Panc1 (cell line): ENCODE results near the gene SMIM11. TPM values are rescaled to one million over a fixed set of nuclear protein-coding genes. Genes with fewer than 3 reads are reported as not detected.

Source experiments
- ATAC-seq: fragments of 200-7000 bp; cut with Tn5 transposase; 2 replicates; pipeline ENCODE4 v1.9.1; 2020; ENCODE audit warnings: mild to moderate bottlenecking, moderate library complexity
- BruUV-seq: library from RNA; stranded (reverse); fragments of 400-500 nt; replicated peaks from 2 replicates; lab custom pipeline; 2021; lab: Mats Ljungman, UMichigan
- CTCF ChIA-PET: fragments of 300-600 bp; sonication (Branson Sonifier 250); formaldehyde crosslinking; loops from one replicate; lab custom pipeline; 2022; ENCODE audit warnings: antibody characterized with exemption; lab: Charles Lee
- POLR2A ChIA-PET: fragments of 300-600 bp; sonication (Branson Sonifier 250); formaldehyde crosslinking; loops from one replicate; lab custom pipeline; 2022; ENCODE audit warnings: antibody characterized with exemption; lab: Charles Lee
- DNase-seq: peaks from one replicate; pipeline ENCODE4 v3.0.0-alpha.2; 2010; ENCODE audit warnings: low read depth, low spot score
- H3K27ac ChIP-seq: 2 replicates; pipeline ENCODE4 v1.5.1; 2011; ENCODE audit warnings: mild to moderate bottlenecking, low read length, inconsistent platforms
- H3K27me3 ChIP-seq: fragments of 200-500 bp; sonication (Bioruptor generic); 2 replicates; pipeline ENCODE4 v1.6.0; 2014; ENCODE audit warnings: low read length, inconsistent platforms; ENCODE audit not compliant: control insufficient read depth, insufficient read depth
- H3K36me3 ChIP-seq: fragments of 200-500 bp; sonication (Bioruptor generic); 2 replicates; pipeline ENCODE4 v1.5.1; 2014; ENCODE audit warnings: inconsistent platforms, mild to moderate bottlenecking, low read length, moderate library complexity; ENCODE audit not compliant: control insufficient read depth, insufficient read depth
- H3K4me1 ChIP-seq: 2 replicates; pipeline ENCODE4 v1.5.1; 2011; ENCODE audit warnings: inconsistent platforms, mild to moderate bottlenecking, low read length, moderate library complexity; ENCODE audit not compliant: control insufficient read depth, insufficient read depth
- H3K4me3 ChIP-seq, 2 experiments: 2 replicates each; pipeline ENCODE4 v1.5.1; 2011 to 2012; ENCODE audit warnings: low read depth in 2 of 2, low read length in 2 of 2, mild to moderate bottlenecking in 2 of 2, inconsistent platforms in 1 of 2, moderate library complexity in 1 of 2
- H3K9me3 ChIP-seq: fragments of 200-500 bp; sonication (Bioruptor generic); 2 replicates; pipeline ENCODE4 v1.5.1; 2014; ENCODE audit warnings: low read depth, mild to moderate bottlenecking, inconsistent platforms, low read length, moderate library complexity; ENCODE audit not compliant: control insufficient read depth, insufficient read depth
- POLR2AphosphoS5 ChIP-seq: IDR thresholded peaks from 2 replicates; pipeline ENCODE4 v1.6.1; 2012; ENCODE audit warnings: mild to moderate bottlenecking, low read depth, low read length, moderate library complexity
- SIN3A ChIP-seq: IDR thresholded peaks from 2 replicates; pipeline ENCODE4 v1.6.1; 2012; ENCODE audit warnings: low read depth, mild to moderate bottlenecking, low read length, moderate library complexity, borderline replicate concordance; ENCODE audit not compliant: insufficient read depth
- TCF7L2 ChIP-seq: IDR thresholded peaks from 2 replicates; pipeline ENCODE4 v1.6.1; 2011; ENCODE audit warnings: mild to moderate bottlenecking, low read depth, low read length, inconsistent platforms
- in situ Hi-C: cut with HindIII; loops from 2 replicates; pipeline ENCODE4 v1.10.0; 2016; ENCODE audit warnings: low sequenced_read_pairs, low pct_unique_long_range_greater_than_20kb
- intact Hi-C: fragments of 100-400 bp; cut with micrococcal nuclease; formaldehyde crosslinking; loops from one replicate; pipeline ENCODE4 v1.10.0; 2022; ENCODE audit not compliant: unreplicated experiment
- total RNA-seq: library from RNA; stranded (reverse); gene quantifications from one replicate; pipeline ENCODE4 v1.2.1, GENCODE V29; 2021; ENCODE audit not compliant: unreplicated experiment
- TF ChIP-seq, protein P1 (sequence below), 2 experiments: IDR thresholded peaks; 2 replicates each; pipeline ENCODE4 v1.6.1; 2011 to 2012; ENCODE audit warnings: low read depth in 2 of 2, control low read depth in 1 of 2, low read length in 1 of 2, mild to moderate bottlenecking in 1 of 2, moderate library complexity in 1 of 2; ENCODE audit not compliant: insufficient read depth in 1 of 2
- TF ChIP-seq, protein P2 (sequence below): fragments of 450-650 bp; IDR thresholded peaks from 2 replicates; pipeline ENCODE4 v1.5.1; 2017; ENCODE audit warnings: mild to moderate bottlenecking

The SMIM11 gene
- total RNA-seq, 1 experiment from 2014 or later: 17.1 TPM

GRCh38 chr21:34363733-34364132 is 11.6 kb upstream of the SMIM11 start, which contains the start of gene KCNE2:
Gene KCNE2, plus strand, starts transcription at chr21:34364006. Its CDS starts 6,473 bp downstream, at chr21:34370479.
- intact Hi-C loops: no loop called here
- no peaks in the 10 kb centered on the region for H3K27me3 ChIP-seq
- TF ChIP-seq TCF7L2 (no peak), SIN3A (no peak), POLR2AphosphoS5 (no peak)
- TF ChIP-seq, protein P1, sequence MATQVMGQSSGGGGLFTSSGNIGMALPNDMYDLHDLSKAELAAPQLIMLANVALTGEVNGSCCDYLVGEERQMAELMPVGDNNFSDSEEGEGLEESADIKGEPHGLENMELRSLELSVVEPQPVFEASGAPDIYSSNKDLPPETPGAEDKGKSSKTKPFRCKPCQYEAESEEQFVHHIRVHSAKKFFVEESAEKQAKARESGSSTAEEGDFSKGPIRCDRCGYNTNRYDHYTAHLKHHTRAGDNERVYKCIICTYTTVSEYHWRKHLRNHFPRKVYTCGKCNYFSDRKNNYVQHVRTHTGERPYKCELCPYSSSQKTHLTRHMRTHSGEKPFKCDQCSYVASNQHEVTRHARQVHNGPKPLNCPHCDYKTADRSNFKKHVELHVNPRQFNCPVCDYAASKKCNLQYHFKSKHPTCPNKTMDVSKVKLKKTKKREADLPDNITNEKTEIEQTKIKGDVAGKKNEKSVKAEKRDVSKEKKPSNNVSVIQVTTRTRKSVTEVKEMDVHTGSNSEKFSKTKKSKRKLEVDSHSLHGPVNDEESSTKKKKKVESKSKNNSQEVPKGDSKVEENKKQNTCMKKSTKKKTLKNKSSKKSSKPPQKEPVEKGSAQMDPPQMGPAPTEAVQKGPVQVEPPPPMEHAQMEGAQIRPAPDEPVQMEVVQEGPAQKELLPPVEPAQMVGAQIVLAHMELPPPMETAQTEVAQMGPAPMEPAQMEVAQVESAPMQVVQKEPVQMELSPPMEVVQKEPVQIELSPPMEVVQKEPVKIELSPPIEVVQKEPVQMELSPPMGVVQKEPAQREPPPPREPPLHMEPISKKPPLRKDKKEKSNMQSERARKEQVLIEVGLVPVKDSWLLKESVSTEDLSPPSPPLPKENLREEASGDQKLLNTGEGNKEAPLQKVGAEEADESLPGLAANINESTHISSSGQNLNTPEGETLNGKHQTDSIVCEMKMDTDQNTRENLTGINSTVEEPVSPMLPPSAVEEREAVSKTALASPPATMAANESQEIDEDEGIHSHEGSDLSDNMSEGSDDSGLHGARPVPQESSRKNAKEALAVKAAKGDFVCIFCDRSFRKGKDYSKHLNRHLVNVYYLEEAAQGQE (IDR thresholded peaks at IDR 0.05; ENCODE audit: insufficient read depth in 1 of 2, low read depth in 2 of 2, low read length in 1 of 2): no peak
- TF ChIP-seq, protein P2, sequence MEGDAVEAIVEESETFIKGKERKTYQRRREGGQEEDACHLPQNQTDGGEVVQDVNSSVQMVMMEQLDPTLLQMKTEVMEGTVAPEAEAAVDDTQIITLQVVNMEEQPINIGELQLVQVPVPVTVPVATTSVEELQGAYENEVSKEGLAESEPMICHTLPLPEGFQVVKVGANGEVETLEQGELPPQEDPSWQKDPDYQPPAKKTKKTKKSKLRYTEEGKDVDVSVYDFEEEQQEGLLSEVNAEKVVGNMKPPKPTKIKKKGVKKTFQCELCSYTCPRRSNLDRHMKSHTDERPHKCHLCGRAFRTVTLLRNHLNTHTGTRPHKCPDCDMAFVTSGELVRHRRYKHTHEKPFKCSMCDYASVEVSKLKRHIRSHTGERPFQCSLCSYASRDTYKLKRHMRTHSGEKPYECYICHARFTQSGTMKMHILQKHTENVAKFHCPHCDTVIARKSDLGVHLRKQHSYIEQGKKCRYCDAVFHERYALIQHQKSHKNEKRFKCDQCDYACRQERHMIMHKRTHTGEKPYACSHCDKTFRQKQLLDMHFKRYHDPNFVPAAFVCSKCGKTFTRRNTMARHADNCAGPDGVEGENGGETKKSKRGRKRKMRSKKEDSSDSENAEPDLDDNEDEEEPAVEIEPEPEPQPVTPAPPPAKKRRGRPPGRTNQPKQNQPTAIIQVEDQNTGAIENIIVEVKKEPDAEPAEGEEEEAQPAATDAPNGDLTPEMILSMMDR: no peak
- H3K4me1 ChIP-seq: 0 out of 2 replicates have a peak, but pooled peaks cover 3% of the 10 kb centered on the region
- in situ Hi-C loops: no loop called here
- H3K27ac ChIP-seq: no peak within 1 kb of the TSS
- ChIA-PET CTCF (interaction anchor here (0.6 to 0.7 kb wide), 2 partner anchors 16 to 439 kb away, joined by 3 read pairs; no protein-coding TSS in a partner anchor), POLR2A (no interaction called here)
- ATAC-seq (no peak), DNase-seq (no peak)
- BruUV-seq: no TSS peak
- H3K9me3 ChIP-seq: no peaks in the 10 kb centered on the region
- H3K4me3 ChIP-seq: no peak within 1 kb of the TSS
- H3K36me3 ChIP-seq: no peaks in the 10 kb centered on the region

DNA sequence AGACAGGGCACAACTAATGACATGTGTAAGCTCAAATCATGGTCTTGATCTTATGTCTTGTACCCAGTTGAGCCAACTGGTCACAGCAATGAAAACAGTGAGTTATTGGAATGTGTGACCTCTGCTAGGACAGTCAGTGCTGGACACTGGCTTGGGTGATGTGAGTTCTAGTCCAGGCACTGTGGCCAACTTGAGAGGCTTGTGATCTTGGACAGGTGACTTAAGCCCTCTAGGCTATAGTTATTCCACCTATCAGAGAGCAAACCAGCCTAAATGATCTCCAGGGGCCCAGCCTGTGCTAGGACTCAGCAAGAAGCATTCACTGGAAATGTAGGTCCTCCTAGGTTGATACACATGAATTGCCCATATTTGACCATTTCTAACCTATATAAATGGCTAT is 10.4 kb upstream of the SMIM11 start:
- no peaks in the 10 kb centered on the region for H3K27me3 ChIP-seq
- 0 out of 2 replicates have a peak, but pooled peaks cover 3% of the 10 kb centered on the region for H3K4me1 ChIP-seq
- ATAC-seq: no peak
- no peak for DNase-seq
- TF ChIP-seq, protein P2: no peak
- no peak for TF ChIP-seq POLR2AphosphoS5
- TF ChIP-seq, protein P1 (IDR thresholded peaks at IDR 0.05; ENCODE audit: insufficient read depth in 1 of 2, low read depth in 2 of 2, low read length in 1 of 2): no peak
- TF ChIP-seq SIN3A: no peak
- no peak for TF ChIP-seq TCF7L2
- no peak overlapping the region for H3K27ac ChIP-seq
- H3K9me3 ChIP-seq: no peaks in the 10 kb centered on the region
- ChIA-PET CTCF (no interaction called here), POLR2A (no interaction called here)
- no TSS peak for BruUV-seq
- no peaks in the 10 kb centered on the region for H3K36me3 ChIP-seq
- H3K4me3 ChIP-seq: no peak overlapping the region
- intact Hi-C loops: no loop called here
- in situ Hi-C loops: no loop called here
